SK-N-SH (cell line): Measurements from ENCODE around the gene PDZD2. TPM values are rescaled to one million over a fixed set of nuclear protein-coding genes. Genes with fewer than 3 reads are reported as not detected.

Source experiments
- CTCF ChIA-PET: fragments of 300-600, 350-600 bp; formaldehyde crosslinking; extraction: SDS; loops from one replicate; lab custom pipeline; 2021; lab: Yijun Ruan, JAX
- POLR2A ChIA-PET: fragments of 350-600 bp; sonication (Branson Sonifier 250); formaldehyde crosslinking; extraction: SDS; loops from one replicate; lab custom pipeline; 2020; ENCODE audit warnings: antibody characterized with exemption, inconsistent platforms; lab: Yijun Ruan, JAX
- DNase-seq: peaks from one replicate; pipeline ENCODE4 v3.0.0; 2012
- H2AFZ ChIP-seq: fragments of 200-600 bp; sonication (generic); 2 replicates; pipeline ENCODE4 v1.8.1; 2016; ENCODE audit warnings: antibody characterized with exemption, mild to moderate bottlenecking, low read depth
- H3F3A ChIP-seq: fragments of 200-600 bp; sonication (generic); replicated peaks from 2 replicates; pipeline ENCODE3; 2016; ENCODE audit warnings: antibody characterized with exemption, mild to moderate bottlenecking; ENCODE audit not compliant: insufficient read depth
- H3K27ac ChIP-seq, 2 experiments: fragments of 200-500 bp in 1 of 2; fragments of 200-600 bp in 1 of 2; sonication (Bioruptor generic) in 1 of 2; sonication (generic), shearing (Covaris generic) in 1 of 2; 2 replicates each; pipeline versions ENCODE4 v1.5.1 to v1.6.1; 2014 to 2016; ENCODE audit warnings: low read depth in 2 of 2, inconsistent platforms in 1 of 2, low read length in 1 of 2, mild to moderate bottlenecking in 1 of 2, mixed read lengths in 1 of 2
- H3K27me3 ChIP-seq: fragments of 200-600 bp; sonication (generic), shearing (Covaris generic); 2 replicates; pipeline ENCODE4 v1.6.1; 2016; ENCODE audit warnings: mixed run types; ENCODE audit not compliant: insufficient read depth
- H3K36me3 ChIP-seq, 2 experiments: fragments of 200-500 bp in 1 of 2; fragments of 200-600 bp in 1 of 2; sonication (Bioruptor generic) in 1 of 2; sonication (generic) in 1 of 2; replicated peaks in 1 of 2; 2 replicates each; pipeline versions ENCODE3 to v1.5.1; 2014 to 2016; ENCODE audit warnings: low read length in 1 of 2, mild to moderate bottlenecking in 1 of 2; ENCODE audit not compliant: insufficient read depth in 2 of 2, control insufficient read depth in 1 of 2
- H3K4me1 ChIP-seq, 2 experiments: fragments of 200-500 bp in 1 of 2; fragments of 200-600 bp in 1 of 2; sonication (Bioruptor generic) in 1 of 2; sonication (generic), shearing (Covaris generic) in 1 of 2; 2 replicates each; pipeline versions ENCODE4 v1.5.1 to v1.6.1; 2014 to 2016; ENCODE audit warnings: low read depth in 1 of 2, low read length in 1 of 2, mixed run types in 1 of 2; ENCODE audit not compliant: insufficient read depth in 2 of 2, control insufficient read depth in 1 of 2
- H3K4me2 ChIP-seq: fragments of 200-600 bp; sonication (generic), shearing (Covaris generic); 2 replicates; pipeline ENCODE4 v1.6.1; 2017; ENCODE audit warnings: mixed run types
- H3K4me3 ChIP-seq, 2 experiments: fragments of 200-500 bp in 1 of 2; fragments of 200-600 bp in 1 of 2; sonication (Bioruptor generic) in 1 of 2; sonication (generic), shearing (Covaris generic) in 1 of 2; 2 replicates each; pipeline versions ENCODE4 v1.5.1 to v1.8.1; 2014 to 2016; ENCODE audit warnings: low read depth in 2 of 2, inconsistent platforms in 1 of 2, low read length in 1 of 2, mild to moderate bottlenecking in 1 of 2, mixed read lengths in 1 of 2, moderate library complexity in 1 of 2
- H3K79me2 ChIP-seq: fragments of 200-600 bp; sonication (generic); 2 replicates; pipeline ENCODE4 v1.8.1; 2017; ENCODE audit warnings: mild to moderate bottlenecking; ENCODE audit not compliant: insufficient read depth
- H3K9ac ChIP-seq: fragments of 200-600 bp; sonication (generic); 2 replicates; pipeline ENCODE4 v1.6.1; 2017; ENCODE audit warnings: mixed run types
- H3K9me2 ChIP-seq: fragments of 200-600 bp; sonication (generic); 2 replicates; pipeline ENCODE4 v1.6.1; 2017; ENCODE audit warnings: mixed run types
- H3K9me3 ChIP-seq: fragments of 200-600 bp; sonication (generic); 2 replicates; pipeline ENCODE4 v1.6.1; 2017; ENCODE audit warnings: mixed run types, mild to moderate bottlenecking, moderate library complexity
- H4K20me1 ChIP-seq: fragments of 200-600 bp; sonication (generic); 2 replicates; pipeline ENCODE4 v1.6.1; 2017; ENCODE audit warnings: mild to moderate bottlenecking, mixed run types; ENCODE audit not compliant: insufficient read depth
- CHD2 ChIP-seq: fragments of 150-350 bp; IDR thresholded peaks from 2 replicates; pipeline ENCODE4 v1.6.1; 2018; ENCODE audit warnings: low read length; ENCODE audit not compliant: partially characterized antibody
- ELF1 ChIP-seq: IDR thresholded peaks from 2 replicates; pipeline ENCODE4 v1.4.0; 2012
- EZH2phosphoT487 ChIP-seq: fragments of 200-600 bp; sonication (generic); IDR thresholded peaks from 2 replicates; pipeline ENCODE4 v1.6.1; 2017; ENCODE audit warnings: low read depth, mixed run types, mild to moderate bottlenecking, antibody characterized with exemption, moderate library complexity, borderline replicate concordance
- FOXJ3 ChIP-seq: sonication (generic); formaldehyde crosslinking; IDR thresholded peaks from 2 replicates; pipeline ENCODE4 v1.5.1; 2020; ENCODE audit warnings: mild to moderate bottlenecking, missing genetic modification reagents
- MXI1 ChIP-seq: IDR thresholded peaks from 2 replicates; pipeline ENCODE4 v1.6.1; 2012; ENCODE audit warnings: mild to moderate bottlenecking, low read depth, low read length, improper control_type of control experiment
- NFIC ChIP-seq: IDR thresholded peaks from 2 replicates; pipeline ENCODE4 v1.4.0; 2012; ENCODE audit warnings: borderline replicate concordance
- NRF1 ChIP-seq: IDR thresholded peaks from 2 replicates; pipeline ENCODE4 v1.6.1; 2012; ENCODE audit warnings: low read depth, mild to moderate bottlenecking, low read length
- PBX3 ChIP-seq: IDR thresholded peaks from 2 replicates; pipeline ENCODE4; 2012
- RAD21 ChIP-seq: IDR thresholded peaks from 2 replicates; pipeline ENCODE4 v1.6.1; 2012; ENCODE audit warnings: mild to moderate bottlenecking, low read length
- RFX5 ChIP-seq: IDR thresholded peaks from 2 replicates; pipeline ENCODE4 v1.6.1; 2012; ENCODE audit warnings: mild to moderate bottlenecking, improper control_type of control experiment, low read length
- SMC3 ChIP-seq: IDR thresholded peaks from 2 replicates; pipeline ENCODE4 v1.6.1; 2012; ENCODE audit warnings: low read depth, low read length, improper control_type of control experiment
- TCF12 ChIP-seq: IDR thresholded peaks from 2 replicates; pipeline ENCODE4 v1.4.0; 2012
- TEAD4 ChIP-seq: IDR thresholded peaks from 2 replicates; pipeline ENCODE4 v1.4.0; 2012; ENCODE audit warnings: mild to moderate bottlenecking, borderline replicate concordance; ENCODE audit not compliant: insufficient read depth
- USF1 ChIP-seq: IDR thresholded peaks from 2 replicates; pipeline ENCODE4 v1.4.0; 2012; ENCODE audit warnings: low read depth, borderline replicate concordance
- WGBS: methylation state at CpG from one replicate; pipeline ENCODE4 v1.1.6; 2017; ENCODE audit warnings: low lambda C conversion rate; 5-methylcytosine and 5-hydroxymethylcytosine counted together
- polyA plus RNA-seq, 3 experiments: library from polyadenylated mRNA; depleted of rRNA; stranded (reverse); fragments of >200 nt; gene quantifications; 2 replicates each; pipeline ENCODE4 v1.2.3, GENCODE V29; 2012
- TF ChIP-seq, protein P1 (sequence below): IDR thresholded peaks from 2 replicates; pipeline ENCODE4 v1.4.0; 2012; ENCODE audit warnings: low read depth
- TF ChIP-seq, protein P2 (sequence below): fragments of 200-600 bp; sonication (generic); IDR thresholded peaks from 2 replicates; pipeline ENCODE4 v1.6.1; 2017; ENCODE audit warnings: antibody characterized with exemption, mild to moderate bottlenecking, moderate library complexity

PDZD2 gene
- polyA plus RNA-seq, 1 of the 3 experiments (the other 2 are of a cell fraction), result 0.13 TPM

DNA sequence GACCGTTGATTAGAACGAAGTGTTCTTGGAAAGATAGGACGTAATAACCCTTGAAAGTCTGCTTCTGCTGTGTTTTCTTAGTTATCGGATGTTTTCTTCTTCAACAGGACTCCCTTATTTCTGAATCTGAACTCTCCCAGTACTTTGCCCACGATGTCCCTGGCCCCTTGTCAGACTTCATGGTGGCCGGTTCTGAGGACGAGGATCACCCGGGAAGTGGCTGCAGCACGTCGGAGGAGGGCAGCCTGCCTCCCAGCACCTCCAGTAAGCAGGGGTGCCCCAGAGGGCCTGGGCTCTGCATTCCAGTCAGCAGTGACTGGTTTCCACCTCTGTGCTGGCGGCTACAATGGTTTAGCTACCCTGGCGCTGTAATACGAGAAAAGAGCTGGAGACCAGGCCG, 433.1 kb downstream of the PDZD2 start:
- H3K27ac ChIP-seq, result no peak overlapping the region
- H3K27me3 ChIP-seq, result no peaks in the 10 kb centered on the region; the same call in 1 of the 2 replicates
- H4K20me1 ChIP-seq, result no peaks in the 10 kb centered on the region
- no peak overlapping the region for H3K4me2 ChIP-seq
- H3K9me2 ChIP-seq, result no peaks in the 10 kb centered on the region
- H3K79me2 ChIP-seq, result no peaks in the 10 kb centered on the region
- whole genome bisulfite sequencing, result 86% methylated on average over 14 of the region's 14 CpGs
- POLR2A ChIA-PET, result no interaction called here
- H3K36me3 ChIP-seq, result no peaks in the 10 kb centered on the region
- CTCF ChIA-PET, result interaction anchor here (1.1 to 2.9 kb wide), 4 partner anchors 21 to 263 kb away, joined by 4 to 8 read pairs (median 5); no protein-coding TSS in a partner anchor
- no peak overlapping the region for H2AFZ ChIP-seq
- no peak overlapping the region for H3K4me3 ChIP-seq
- no peak overlapping the region for H3K9ac ChIP-seq
- no peak for TF ChIP-seq MXI1
- no peak for TF ChIP-seq EZH2phosphoT487
- TF ChIP-seq ELF1, result no peak
- no peak for TF ChIP-seq FOXJ3 (CRISPR knock-in tag)
- no peak for TF ChIP-seq NFIC
- no peaks in the 10 kb centered on the region; a peak in 1 of 4 replicates for H3K4me1 ChIP-seq
- no peaks in the 10 kb centered on the region for H3F3A ChIP-seq
- no peaks in the 10 kb centered on the region for H3K9me3 ChIP-seq
- no peak for DNase-seq

DNA sequence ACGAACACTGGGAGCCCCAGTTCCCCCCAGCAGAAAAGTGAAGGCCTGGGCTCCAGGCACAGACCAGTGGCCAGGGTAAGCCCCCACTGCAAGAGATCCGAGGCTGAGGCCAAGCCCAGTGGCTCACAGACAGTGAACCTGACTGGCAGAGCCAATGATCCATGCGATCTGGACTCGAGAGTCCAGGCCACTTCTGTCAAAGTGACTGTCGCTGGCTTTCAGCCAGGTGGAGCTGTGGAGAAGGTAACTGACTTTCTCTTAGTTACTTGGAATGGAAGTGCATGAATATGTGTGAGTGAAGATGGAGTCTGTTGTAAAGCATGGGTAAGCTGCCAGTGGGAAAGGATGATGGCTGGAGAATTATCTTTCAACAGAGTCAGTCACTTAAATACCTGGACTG, 435.5 kb downstream of the PDZD2 start:
- 73% methylated on average over 4 of the region's 5 CpGs for WGBS
- Histone ChIP-seq H3K27ac (no peak overlapping the region), H4K20me1 (no peaks in the 10 kb centered on the region), H3K4me2 (no peak overlapping the region), H3F3A (no peaks in the 10 kb centered on the region), H3K36me3 (no peaks in the 10 kb centered on the region), H3K9me2 (no peaks in the 10 kb centered on the region), H3K4me3 (no peak overlapping the region), H3K4me1 (no peaks in the 10 kb centered on the region; a peak in 1 of 4 replicates), H2AFZ (no peak overlapping the region), H3K27me3 (no peaks in the 10 kb centered on the region; the same call in 1 of the 2 replicates), H3K79me2 (no peaks in the 10 kb centered on the region), H3K9ac (no peak overlapping the region), H3K9me3 (no peaks in the 10 kb centered on the region)
- ChIA-PET POLR2A (no interaction called here), CTCF (interaction anchor here (0.6 to 2.8 kb wide), 7 partner anchors 11 to 265 kb away, joined by 3 to 30 read pairs (median 5); no protein-coding TSS in a partner anchor)
- DNase-seq, result no peak
- TF ChIP-seq CHD2, result no peak
- no peak for TF ChIP-seq ELF1

GRCh38 chr5:32076699-32077695, 438.1 kb downstream of the PDZD2 start:
- Histone ChIP-seq H3K4me1 (no peaks in the 10 kb centered on the region; a peak in 1 of 4 replicates), H3K79me2 (no peaks in the 10 kb centered on the region), H3K9me2 (no peaks in the 10 kb centered on the region), H2AFZ (no peak overlapping the region), H3K4me3 (no peak overlapping the region), H4K20me1 (no peaks in the 10 kb centered on the region), H3K4me2 (no peak overlapping the region), H3K9me3 (no peaks in the 10 kb centered on the region), H3F3A (no peaks in the 10 kb centered on the region), H3K27ac (no peak overlapping the region), H3K27me3 (no peaks in the 10 kb centered on the region), H3K36me3 (no peaks in the 10 kb centered on the region), H3K9ac (no peak overlapping the region)
- POLR2A ChIA-PET, result interaction anchor here (1.1 to 1.4 kb wide), 2 partner anchors 133 to 252 kb away, joined by 3 to 5 read pairs; no protein-coding TSS in a partner anchor
- peak; percentile 61 for DNase-seq
- TF ChIP-seq, protein P1, sequence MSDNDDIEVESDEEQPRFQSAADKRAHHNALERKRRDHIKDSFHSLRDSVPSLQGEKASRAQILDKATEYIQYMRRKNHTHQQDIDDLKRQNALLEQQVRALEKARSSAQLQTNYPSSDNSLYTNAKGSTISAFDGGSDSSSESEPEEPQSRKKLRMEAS, result no peak
- TF ChIP-seq EZH2phosphoT487, result no peak
- no peak for TF ChIP-seq TCF12
- TF ChIP-seq TEAD4, result no peak
- no peak for TF ChIP-seq PBX3
- TF ChIP-seq RFX5, result no peak
- no peak for TF ChIP-seq FOXJ3 (CRISPR knock-in tag)
- TF ChIP-seq NRF1, result no peak
- TF ChIP-seq SMC3, result peak; percentile 73
- no peak for TF ChIP-seq USF1
- no peak for TF ChIP-seq NFIC
- TF ChIP-seq, protein P2, sequence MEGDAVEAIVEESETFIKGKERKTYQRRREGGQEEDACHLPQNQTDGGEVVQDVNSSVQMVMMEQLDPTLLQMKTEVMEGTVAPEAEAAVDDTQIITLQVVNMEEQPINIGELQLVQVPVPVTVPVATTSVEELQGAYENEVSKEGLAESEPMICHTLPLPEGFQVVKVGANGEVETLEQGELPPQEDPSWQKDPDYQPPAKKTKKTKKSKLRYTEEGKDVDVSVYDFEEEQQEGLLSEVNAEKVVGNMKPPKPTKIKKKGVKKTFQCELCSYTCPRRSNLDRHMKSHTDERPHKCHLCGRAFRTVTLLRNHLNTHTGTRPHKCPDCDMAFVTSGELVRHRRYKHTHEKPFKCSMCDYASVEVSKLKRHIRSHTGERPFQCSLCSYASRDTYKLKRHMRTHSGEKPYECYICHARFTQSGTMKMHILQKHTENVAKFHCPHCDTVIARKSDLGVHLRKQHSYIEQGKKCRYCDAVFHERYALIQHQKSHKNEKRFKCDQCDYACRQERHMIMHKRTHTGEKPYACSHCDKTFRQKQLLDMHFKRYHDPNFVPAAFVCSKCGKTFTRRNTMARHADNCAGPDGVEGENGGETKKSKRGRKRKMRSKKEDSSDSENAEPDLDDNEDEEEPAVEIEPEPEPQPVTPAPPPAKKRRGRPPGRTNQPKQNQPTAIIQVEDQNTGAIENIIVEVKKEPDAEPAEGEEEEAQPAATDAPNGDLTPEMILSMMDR, result peak; percentile 93
- TF ChIP-seq RAD21, result peak; percentile 96
- 26% methylated on average over 4 of the region's 4 CpGs for WGBS
- CTCF ChIA-PET, result interaction anchor here (0.5 to 4.1 kb wide), 104 partner anchors 8 to 545 kb away, joined by 3 to 195 read pairs (median 5); partner anchors contain the start of genes C5orf22 and DROSHA
